IMR-90 (cell line): ENCODE data around the gene STAT5B. TPM values are rescaled to one million over a fixed set of nuclear protein-coding genes. Genes with fewer than 3 reads are reported as not detected.

Experiments
- ATAC-seq: fragments of 200-7000 bp; cut with Tn5 transposase; 2 replicates; pipeline ENCODE4 v1.9.1; 2020; ENCODE audit warnings: low read depth, mild to moderate bottlenecking, moderate library complexity
- BruUV-seq: library from RNA; stranded (reverse); fragments of 400-500 nt; replicated peaks from 2 replicates; lab custom pipeline; 2021; lab: Mats Ljungman, UMichigan
- CTCF ChIA-PET: fragments of 300-600 bp; formaldehyde crosslinking; extraction: SDS; loops from one replicate; lab custom pipeline; 2021; ENCODE audit warnings: antibody characterized with exemption; lab: Yijun Ruan, JAX
- POLR2A ChIA-PET: fragments of 300-600 bp; sonication (Branson Sonifier 250); formaldehyde crosslinking; loops from one replicate; lab custom pipeline; 2022; ENCODE audit warnings: antibody characterized with exemption; ENCODE audit not compliant: unreplicated experiment; lab: Charles Lee
- DNase-seq: peaks from one replicate; pipeline ENCODE4 v3.0.0; 2013
- H2AFZ ChIP-seq: replicated peaks from 2 replicates; pipeline ENCODE3; 2013; ENCODE audit warnings: low read length, mild to moderate bottlenecking; ENCODE audit not compliant: poor library complexity
- H2AK5ac ChIP-seq: 2 replicates; pipeline ENCODE4 v1.6.1; 2013; ENCODE audit warnings: low read depth, low read length, inconsistent platforms
- H2AK9ac ChIP-seq: replicated peaks from 2 replicates; pipeline ENCODE3; 2013; ENCODE audit warnings: mild to moderate bottlenecking, low read depth, low read length, moderate library complexity; ENCODE audit not compliant: poor library complexity
- H2BK120ac ChIP-seq: 2 replicates; pipeline ENCODE4 v1.6.1; 2013; ENCODE audit warnings: low read depth, low read length, inconsistent platforms
- H2BK15ac ChIP-seq: 3 replicates; pipeline ENCODE4 v1.6.1; 2013; ENCODE audit warnings: low read depth, low read length, inconsistent platforms
- H2BK20ac ChIP-seq: 2 replicates; pipeline ENCODE4 v1.6.1; 2013; ENCODE audit warnings: low read depth, mild to moderate bottlenecking, inconsistent platforms, low read length, moderate library complexity
- H2BK5ac ChIP-seq: 2 replicates; pipeline ENCODE4 v1.6.1; 2013; ENCODE audit warnings: mild to moderate bottlenecking, low read depth, low read length, inconsistent platforms; ENCODE audit not compliant: poor library complexity, severe bottlenecking
- H3K14ac ChIP-seq: replicated peaks from 2 replicates; pipeline ENCODE4 v1.6.1; 2013; ENCODE audit warnings: low read depth, low read length, inconsistent platforms
- H3K18ac ChIP-seq: 2 replicates; pipeline ENCODE4 v1.6.1; 2013; ENCODE audit warnings: low read depth, low read length, control low read depth
- H3K23ac ChIP-seq: 2 replicates; pipeline ENCODE4 v1.6.1; 2013; ENCODE audit warnings: low read depth, low read length, inconsistent platforms
- H3K27ac ChIP-seq: 2 replicates; pipeline ENCODE4 v1.5.1; 2013; ENCODE audit warnings: mild to moderate bottlenecking, control low read depth, low read length; ENCODE audit not compliant: insufficient read depth
- H3K27me3 ChIP-seq: 2 replicates; pipeline ENCODE4 v1.6.1; 2013; ENCODE audit warnings: low read length; ENCODE audit not compliant: control insufficient read depth, insufficient read depth
- H3K36me3 ChIP-seq: 2 replicates; pipeline ENCODE4 v1.6.1; 2013; ENCODE audit warnings: low read length, mixed read lengths; ENCODE audit not compliant: control insufficient read depth, insufficient read depth
- H3K4ac ChIP-seq: 2 replicates; pipeline ENCODE4 v1.6.1; 2013; ENCODE audit warnings: low read depth, low read length, inconsistent platforms
- H3K4me1 ChIP-seq: 2 replicates; pipeline ENCODE4 v1.6.1; 2013; ENCODE audit warnings: low read length, mixed read lengths; ENCODE audit not compliant: control insufficient read depth, insufficient read depth
- H3K4me2 ChIP-seq: 2 replicates; pipeline ENCODE4 v1.6.1; 2013; ENCODE audit warnings: low read depth, mild to moderate bottlenecking, control low read depth, low read length, moderate library complexity
- H3K4me3 ChIP-seq: 2 replicates; pipeline ENCODE4 v1.5.1; 2013; ENCODE audit warnings: low read depth, mild to moderate bottlenecking, control low read depth, low read length, moderate library complexity; ENCODE audit not compliant: insufficient read depth
- H3K56ac ChIP-seq: 2 replicates; pipeline ENCODE4 v1.6.1; 2013; ENCODE audit warnings: low read length, inconsistent platforms; ENCODE audit not compliant: insufficient read depth; ENCODE audit errors: extremely low read depth
- H3K79me1 ChIP-seq, 2 experiments: 2 replicates each; pipeline ENCODE4 v1.6.1; 2013; ENCODE audit warnings: low read length in 2 of 2, inconsistent platforms in 1 of 2, low read depth in 1 of 2
- H3K9ac ChIP-seq: 2 replicates; pipeline ENCODE4 v1.6.1; 2013; ENCODE audit warnings: low read depth, low read length, control low read depth
- H3K9me1 ChIP-seq: 2 replicates; pipeline ENCODE4 v1.6.1; 2013; ENCODE audit warnings: low read length, inconsistent platforms; ENCODE audit not compliant: insufficient read depth
- H3K9me3 ChIP-seq: 2 replicates; pipeline ENCODE4 v1.6.1; 2013; ENCODE audit warnings: low read length; ENCODE audit not compliant: control insufficient read depth, insufficient read depth
- H4K20me1 ChIP-seq: 2 replicates; pipeline ENCODE4 v1.6.1; 2013; ENCODE audit warnings: low read length, inconsistent platforms; ENCODE audit not compliant: insufficient read depth
- H4K5ac ChIP-seq: 2 replicates; pipeline ENCODE4 v1.6.1; 2013; ENCODE audit warnings: mild to moderate bottlenecking, low read depth, low read length, control low read depth
- H4K8ac ChIP-seq, 2 experiments: 2 replicates each; pipeline ENCODE4 v1.6.1; 2013; ENCODE audit warnings: low read depth in 2 of 2, low read length in 2 of 2, control low read depth in 1 of 2, inconsistent platforms in 1 of 2
- H4K91ac ChIP-seq: 2 replicates; pipeline ENCODE4 v1.6.1; 2013; ENCODE audit warnings: low read depth, low read length, inconsistent platforms; ENCODE audit not compliant: insufficient read depth
- CTCF ChIP-seq: conservative IDR thresholded peaks from 2 replicates; pipeline ENCODE4 v1.5.1; 2012; ENCODE audit warnings: mild to moderate bottlenecking, low read depth, low read length, improper control_type of control experiment
- FOS ChIP-seq: fragments of 150-350 bp; IDR thresholded peaks from 2 replicates; pipeline ENCODE4 v1.6.1; 2016; ENCODE audit warnings: low read depth, low read length
- MAFK ChIP-seq: IDR thresholded peaks from 2 replicates; pipeline ENCODE4 v1.6.1; 2012; ENCODE audit warnings: low read depth, low read length, improper control_type of control experiment
- MAZ ChIP-seq: IDR thresholded peaks from 2 replicates; pipeline ENCODE4 v1.6.1; 2012; ENCODE audit warnings: low read depth, mild to moderate bottlenecking, low read length, improper control_type of control experiment, moderate library complexity, borderline replicate concordance
- MXI1 ChIP-seq: IDR thresholded peaks from 2 replicates; pipeline ENCODE4 v1.6.1; 2012; ENCODE audit warnings: low read depth, mild to moderate bottlenecking, low read length, moderate library complexity, borderline replicate concordance
- NFE2L2 ChIP-seq: fragments of 150-350 bp; IDR thresholded peaks from 2 replicates; pipeline ENCODE4 v1.6.1; 2016; ENCODE audit warnings: low read depth, mild to moderate bottlenecking, low read length
- RAD21 ChIP-seq: IDR thresholded peaks from 2 replicates; pipeline ENCODE4 v1.6.1; 2012; ENCODE audit warnings: low read length, improper control_type of control experiment
- RCOR1 ChIP-seq: IDR thresholded peaks from 2 replicates; pipeline ENCODE4 v1.6.1; 2012; ENCODE audit warnings: mild to moderate bottlenecking, low read length, improper control_type of control experiment; ENCODE audit not compliant: insufficient replicate concordance
- SMC3 ChIP-seq: fragments of 150-350 bp; IDR thresholded peaks from 2 replicates; pipeline ENCODE4 v1.6.1; 2016; ENCODE audit warnings: low read depth, mild to moderate bottlenecking, antibody characterized with exemption, low read length, moderate library complexity
- USF2 ChIP-seq: fragments of 150-350 bp; IDR thresholded peaks from 2 replicates; pipeline ENCODE4 v1.6.1; 2017; ENCODE audit warnings: mild to moderate bottlenecking, antibody characterized with exemption, low read length, low read depth
- WGBS, 2 experiments: methylation state at CpG; one replicate each; pipeline versions ENCODE4 v1.1.5 to v1.1.7; 2013; ENCODE audit warnings: missing lambda C conversion rate in 2 of 2; ENCODE audit not compliant: insufficient read length in 1 of 2; ENCODE audit errors: extremely low coverage in 2 of 2; 5-methylcytosine and 5-hydroxymethylcytosine counted together
- dilution Hi-C: fragments of 300-500 bp; cut with HindIII; formaldehyde crosslinking; loops from one replicate; pipeline ENCODE4 v1.14.3; 2018; ENCODE audit warnings: low sequenced_read_pairs; ENCODE audit not compliant: unreplicated experiment
- in situ Hi-C: fragments of 300-500 bp; cut with MboI; formaldehyde crosslinking; loops from 3 replicates; pipeline ENCODE4 v1.14.3; 2019; ENCODE audit warnings: low sequenced_read_pairs, inconsistent platforms, mixed read lengths
- intact Hi-C: fragments of 100-400 bp; cut with micrococcal nuclease; formaldehyde crosslinking; loops from 2 replicates; pipeline ENCODE4 v1.10.0; 2022
- polyA plus RNA-seq, 3 experiments: library from polyadenylated mRNA; depleted of rRNA; stranded (reverse); fragments of >200 nt; gene quantifications; 2 replicates each; pipeline ENCODE4 v1.2.3, GENCODE V29; 2012; ENCODE audit warnings: low replicate concordance in 1 of 3
- total RNA-seq: library from RNA; depleted of rRNA; stranded (reverse); fragments of >200 nt; gene quantifications from 2 replicates; pipeline ENCODE4 v1.2.3, GENCODE V29; 2012

The STAT5B gene
- total and polyA plus RNA-seq, 2 of the 4 experiments (the other 2 are of a cell fraction) = 24.4 to 29.6 TPM

- no peak for TF ChIP-seq CTCF
Measured at GRCh38 chr17:42304187-42305030, 28.2 kb upstream of the STAT5B start (continued).

GRCh38 chr17:42303694-42304093, 27.5 kb upstream of the STAT5B start:
- Histone ChIP-seq H3K4me2 (no peak overlapping the region), H3K36me3 (peaks cover 10% of the 10 kb centered on the region), H3K4ac (no peak overlapping the region), H3K9me3 (no peaks in the 10 kb centered on the region), H3K9ac (no peak overlapping the region), H4K8ac (no peak overlapping the region), H3K4me3 (no peak overlapping the region), H2BK20ac (no peak overlapping the region), H3K79me1 (no peaks in the 10 kb centered on the region), H3K14ac (no peak overlapping the region), H2BK15ac (no peak overlapping the region), H4K91ac (no peak overlapping the region), H4K5ac (no peak overlapping the region), H3K23ac (no peak overlapping the region), H2BK120ac (no peak overlapping the region), H2AFZ (no peak overlapping the region), H2AK9ac (no peak overlapping the region), H3K18ac (no peak overlapping the region), H3K56ac (no peak overlapping the region), H3K27ac (no peak overlapping the region), H4K20me1 (no peaks in the 10 kb centered on the region), H2AK5ac (no peak overlapping the region), H3K27me3 (no peaks in the 10 kb centered on the region), H3K9me1 (no peaks in the 10 kb centered on the region), H3K4me1 (no peaks in the 10 kb centered on the region), H2BK5ac (no peak overlapping the region)
- TF ChIP-seq NFE2L2 (no peak), FOS (no peak), USF2 (no peak), SMC3 (no peak), RAD21 (no peak), MAZ (no peak), MAFK (no peak), RCOR1 (no peak), MXI1 (no peak)
- no peak for ATAC-seq
- no TSS peak for BruUV-seq
- ChIA-PET CTCF (no interaction called here), POLR2A (no interaction called here)
- dilution Hi-C loops (no loop called here), intact Hi-C loops (no loop called here), in situ Hi-C loops (no loop called here)
- 20% methylated on average over 1 of the region's 3 CpGs; no CpG with 5 or more reads in 1 of the 2 experiments for WGBS, 2 experiments
- DNase-seq = no peak
